ENCODE data around the gene TACC2.
A peak's percentile ranks its signal among the peaks of the same experiment; 100 is the strongest.

TACC2 gene

GRCh38 chr10:121949451-121949850 is 39.5 kb upstream of the TACC2 start:
- TF ChIP-seq TCF4 (CRISPR knock-in tag; IDR thresholded peaks at IDR 0.05; ENCODE audit: borderline replicate concordance) (no peak), GLIS3 (CRISPR knock-in tag; IDR thresholded peaks at IDR 0.05) (no peak), ZC3H10 (CRISPR knock-in tag; IDR thresholded peaks at IDR 0.05) (no peak), ESRRG (CRISPR knock-in tag; IDR thresholded peaks at IDR 0.05) (no peak), ZNF565 (CRISPR knock-in tag; conservative IDR thresholded peaks at IDR 0.05; ENCODE audit: low read depth) (no peak), BACH2 (CRISPR knock-in tag; IDR thresholded peaks at IDR 0.05; ENCODE audit: borderline replicate concordance) (no peak), ZNF8 (CRISPR knock-in tag; IDR thresholded peaks at IDR 0.05) (no peak), ZFP3 (CRISPR knock-in tag; IDR thresholded peaks at IDR 0.05) (no peak)
- TF ChIP-seq, protein P1, sequence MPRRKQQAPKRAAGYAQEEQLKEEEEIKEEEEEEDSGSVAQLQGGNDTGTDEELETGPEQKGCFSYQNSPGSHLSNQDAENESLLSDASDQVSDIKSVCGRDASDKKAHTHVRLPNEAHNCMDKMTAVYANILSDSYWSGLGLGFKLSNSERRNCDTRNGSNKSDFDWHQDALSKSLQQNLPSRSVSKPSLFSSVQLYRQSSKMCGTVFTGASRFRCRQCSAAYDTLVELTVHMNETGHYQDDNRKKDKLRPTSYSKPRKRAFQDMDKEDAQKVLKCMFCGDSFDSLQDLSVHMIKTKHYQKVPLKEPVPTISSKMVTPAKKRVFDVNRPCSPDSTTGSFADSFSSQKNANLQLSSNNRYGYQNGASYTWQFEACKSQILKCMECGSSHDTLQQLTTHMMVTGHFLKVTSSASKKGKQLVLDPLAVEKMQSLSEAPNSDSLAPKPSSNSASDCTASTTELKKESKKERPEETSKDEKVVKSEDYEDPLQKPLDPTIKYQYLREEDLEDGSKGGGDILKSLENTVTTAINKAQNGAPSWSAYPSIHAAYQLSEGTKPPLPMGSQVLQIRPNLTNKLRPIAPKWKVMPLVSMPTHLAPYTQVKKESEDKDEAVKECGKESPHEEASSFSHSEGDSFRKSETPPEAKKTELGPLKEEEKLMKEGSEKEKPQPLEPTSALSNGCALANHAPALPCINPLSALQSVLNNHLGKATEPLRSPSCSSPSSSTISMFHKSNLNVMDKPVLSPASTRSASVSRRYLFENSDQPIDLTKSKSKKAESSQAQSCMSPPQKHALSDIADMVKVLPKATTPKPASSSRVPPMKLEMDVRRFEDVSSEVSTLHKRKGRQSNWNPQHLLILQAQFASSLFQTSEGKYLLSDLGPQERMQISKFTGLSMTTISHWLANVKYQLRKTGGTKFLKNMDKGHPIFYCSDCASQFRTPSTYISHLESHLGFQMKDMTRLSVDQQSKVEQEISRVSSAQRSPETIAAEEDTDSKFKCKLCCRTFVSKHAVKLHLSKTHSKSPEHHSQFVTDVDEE (CRISPR knock-in tag; IDR thresholded peaks at IDR 0.05): no peak
- TF ChIP-seq, protein P2, sequence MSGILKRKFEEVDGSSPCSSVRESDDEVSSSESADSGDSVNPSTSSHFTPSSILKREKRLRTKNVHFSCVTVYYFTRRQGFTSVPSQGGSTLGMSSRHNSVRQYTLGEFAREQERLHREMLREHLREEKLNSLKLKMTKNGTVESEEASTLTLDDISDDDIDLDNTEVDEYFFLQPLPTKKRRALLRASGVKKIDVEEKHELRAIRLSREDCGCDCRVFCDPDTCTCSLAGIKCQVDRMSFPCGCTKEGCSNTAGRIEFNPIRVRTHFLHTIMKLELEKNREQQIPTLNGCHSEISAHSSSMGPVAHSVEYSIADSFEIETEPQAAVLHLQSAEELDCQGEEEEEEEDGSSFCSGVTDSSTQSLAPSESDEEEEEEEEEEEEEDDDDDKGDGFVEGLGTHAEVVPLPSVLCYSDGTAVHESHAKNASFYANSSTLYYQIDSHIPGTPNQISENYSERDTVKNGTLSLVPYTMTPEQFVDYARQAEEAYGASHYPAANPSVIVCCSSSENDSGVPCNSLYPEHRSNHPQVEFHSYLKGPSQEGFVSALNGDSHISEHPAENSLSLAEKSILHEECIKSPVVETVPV (CRISPR knock-in tag; IDR thresholded peaks at IDR 0.05): no peak
- TF ChIP-seq, protein P3, sequence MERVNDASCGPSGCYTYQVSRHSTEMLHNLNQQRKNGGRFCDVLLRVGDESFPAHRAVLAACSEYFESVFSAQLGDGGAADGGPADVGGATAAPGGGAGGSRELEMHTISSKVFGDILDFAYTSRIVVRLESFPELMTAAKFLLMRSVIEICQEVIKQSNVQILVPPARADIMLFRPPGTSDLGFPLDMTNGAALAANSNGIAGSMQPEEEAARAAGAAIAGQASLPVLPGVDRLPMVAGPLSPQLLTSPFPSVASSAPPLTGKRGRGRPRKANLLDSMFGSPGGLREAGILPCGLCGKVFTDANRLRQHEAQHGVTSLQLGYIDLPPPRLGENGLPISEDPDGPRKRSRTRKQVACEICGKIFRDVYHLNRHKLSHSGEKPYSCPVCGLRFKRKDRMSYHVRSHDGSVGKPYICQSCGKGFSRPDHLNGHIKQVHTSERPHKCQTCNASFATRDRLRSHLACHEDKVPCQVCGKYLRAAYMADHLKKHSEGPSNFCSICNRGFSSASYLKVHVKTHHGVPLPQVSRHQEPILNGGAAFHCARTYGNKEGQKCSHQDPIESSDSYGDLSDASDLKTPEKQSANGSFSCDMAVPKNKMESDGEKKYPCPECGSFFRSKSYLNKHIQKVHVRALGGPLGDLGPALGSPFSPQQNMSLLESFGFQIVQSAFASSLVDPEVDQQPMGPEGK (CRISPR knock-in tag; IDR thresholded peaks at IDR 0.05; ENCODE audit: borderline replicate concordance): no peak
- no peak for ATAC-seq

GRCh38 chr10:121952226-121952625 is 36.7 kb upstream of the TACC2 start:
- no peak for ATAC-seq
- TF ChIP-seq POU6F1 (CRISPR knock-in tag; IDR thresholded peaks at IDR 0.05; ENCODE audit: borderline replicate concordance, low read depth): no peak
- TF ChIP-seq ESRRG (CRISPR knock-in tag; IDR thresholded peaks at IDR 0.05): no peak
- TF ChIP-seq BACH2 (CRISPR knock-in tag; IDR thresholded peaks at IDR 0.05; ENCODE audit: borderline replicate concordance): no peak
- TF ChIP-seq TCF4 (CRISPR knock-in tag; IDR thresholded peaks at IDR 0.05; ENCODE audit: borderline replicate concordance): no peak
- TF ChIP-seq SNAI2 (CRISPR knock-in tag; IDR thresholded peaks at IDR 0.05): no peak
- no peak for TF ChIP-seq GLIS3 (CRISPR knock-in tag; IDR thresholded peaks at IDR 0.05)
- no peak for TF ChIP-seq RARB (CRISPR knock-in tag; IDR thresholded peaks at IDR 0.05)
- no peak for TF ChIP-seq ISL1 (CRISPR knock-in tag; IDR thresholded peaks at IDR 0.05)

DNA sequence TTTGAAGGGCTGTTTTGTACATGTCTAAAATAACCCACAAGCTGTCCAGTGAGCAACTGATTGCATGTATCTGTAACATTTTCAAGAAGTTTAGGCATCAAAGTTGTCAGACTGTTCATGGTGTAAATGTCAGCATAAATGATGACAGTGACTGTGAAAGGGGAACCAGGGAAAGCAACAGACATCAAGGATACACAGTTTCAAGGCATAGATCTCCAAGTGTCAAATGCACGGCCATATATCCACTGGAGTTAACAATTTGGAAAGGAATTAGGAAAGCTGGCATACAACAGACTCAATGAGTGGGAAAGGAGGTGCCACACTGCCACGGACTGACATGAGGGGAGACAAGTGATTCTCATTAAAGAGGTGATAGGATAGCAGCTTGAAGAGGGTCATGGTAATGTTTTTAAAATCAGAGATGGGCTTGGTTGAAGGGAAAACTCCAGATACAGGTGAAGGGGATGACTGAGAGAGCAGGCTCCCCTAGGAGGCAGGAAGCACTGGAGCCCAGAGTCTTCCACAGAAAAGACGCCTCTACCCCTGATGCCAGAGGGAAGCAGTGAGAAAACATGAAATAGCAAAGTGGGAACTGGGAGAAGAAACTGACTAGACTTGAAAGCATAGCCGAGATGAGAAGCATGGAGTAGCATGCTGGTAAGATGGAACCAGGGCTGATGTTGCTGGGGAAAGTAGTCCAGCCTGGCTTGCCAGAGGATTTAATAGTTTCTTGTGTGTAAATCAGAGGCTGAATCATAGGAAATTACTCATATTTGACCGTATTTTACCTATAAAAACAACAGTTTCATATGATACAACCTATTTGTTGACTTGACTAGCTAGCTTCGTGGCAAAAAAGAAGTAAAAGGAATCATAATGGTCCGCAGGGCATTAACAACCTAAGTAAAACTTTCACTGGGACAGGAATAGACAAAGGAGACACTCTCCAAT is 32.6 kb upstream of the TACC2 start:
- TF ChIP-seq PPARA (CRISPR knock-in tag; IDR thresholded peaks at IDR 0.05; ENCODE audit: borderline replicate concordance) (no peak), ZC3H10 (CRISPR knock-in tag; IDR thresholded peaks at IDR 0.05) (no peak), TOX (CRISPR knock-in tag; IDR thresholded peaks at IDR 0.05; ENCODE audit: borderline replicate concordance) (no peak), TCF4 (CRISPR knock-in tag; IDR thresholded peaks at IDR 0.05; ENCODE audit: borderline replicate concordance) (no peak), ZFP30 (CRISPR knock-in tag; IDR thresholded peaks at IDR 0.05) (no peak), OSR1 (CRISPR knock-in tag; IDR thresholded peaks at IDR 0.05) (no peak), ZNF8 (CRISPR knock-in tag; IDR thresholded peaks at IDR 0.05) (no peak), ISL1 (CRISPR knock-in tag; IDR thresholded peaks at IDR 0.05) (no peak), ZNF565 (CRISPR knock-in tag; conservative IDR thresholded peaks at IDR 0.05; ENCODE audit: low read depth) (no peak), ESRRG (CRISPR knock-in tag; IDR thresholded peaks at IDR 0.05) (no peak), CSDC2 (CRISPR knock-in tag; IDR thresholded peaks at IDR 0.05) (no peak)
- TF ChIP-seq, protein P2 (CRISPR knock-in tag; IDR thresholded peaks at IDR 0.05): no peak
- TF ChIP-seq, protein P1 (CRISPR knock-in tag; IDR thresholded peaks at IDR 0.05): no peak
- TF ChIP-seq, protein P3 (CRISPR knock-in tag; IDR thresholded peaks at IDR 0.05; ENCODE audit: borderline replicate concordance): no peak
- ATAC-seq: peak; percentile 53; the same call in 2 of the 3 replicates

Data from SK-N-SH treated with all-trans-retinoic acid at 6 μM for 48 hours (cell line).